Aorta (tissue), 5 donors: ENCODE results near the gene SDF2. TPM values are rescaled to one million over a fixed set of nuclear protein-coding genes. Genes with fewer than 3 reads are reported as not detected.
A peak's percentile ranks its signal among the peaks of the same experiment; 100 is the strongest.
"Not testable (repeated sequence)": the region's sequence is repeated elsewhere in the genome, so short reads cannot be mapped to it uniquely, and the experiment has no call there.

Source experiments
- ATAC-seq: fragments of 200-7000 bp; cut with Tn5 transposase; one replicate; pipeline ENCODE4 v1.9.1; 2022; ENCODE audit warnings: moderate library complexity; ENCODE audit not compliant: low FRiP score
- DNase-seq, 2 donors: peaks; one replicate each; pipeline ENCODE4 v3.0.0-alpha.2; 2020
- H3K27ac ChIP-seq, 2 donors: one replicate each; pipeline ENCODE4 v1.5.1; 2013; ENCODE audit warnings: low read length in 2 of 2, mild to moderate bottlenecking in 2 of 2, moderate library complexity in 2 of 2, control low read depth in 1 of 2, inconsistent platforms in 1 of 2, low read depth in 1 of 2
- H3K27me3 ChIP-seq, 2 donors: one replicate each; pipeline ENCODE4 v1.6.1; 2013; ENCODE audit warnings: control low read depth in 1 of 2, low read length in 1 of 2, mild to moderate bottlenecking in 1 of 2, moderate library complexity in 1 of 2; ENCODE audit not compliant: insufficient read depth in 2 of 2, control insufficient read depth in 1 of 2
- H3K36me3 ChIP-seq, 2 donors: one replicate each; pipeline ENCODE4 v1.6.1; 2013; ENCODE audit warnings: control low read depth in 1 of 2, low read length in 1 of 2, mild to moderate bottlenecking in 1 of 2; ENCODE audit not compliant: insufficient read depth in 2 of 2, control insufficient read depth in 1 of 2
- H3K4me1 ChIP-seq, 2 donors: one replicate each; pipeline ENCODE4 v1.6.1; 2013; ENCODE audit warnings: low read length in 2 of 2, control low read depth in 1 of 2, mild to moderate bottlenecking in 1 of 2, moderate library complexity in 1 of 2; ENCODE audit not compliant: insufficient read depth in 2 of 2, control insufficient read depth in 1 of 2
- H3K4me3 ChIP-seq, 2 donors: one replicate each; pipeline ENCODE4 v1.5.1; 2013; ENCODE audit warnings: low read length in 2 of 2, control low read depth in 1 of 2, mild to moderate bottlenecking in 1 of 2
- H3K9me3 ChIP-seq: one replicate; pipeline ENCODE4 v1.6.1; 2013; ENCODE audit warnings: mild to moderate bottlenecking, low read length; ENCODE audit not compliant: control insufficient read depth
- WGBS, 2 donors: extraction: QIAGEN DNeasy Blood & Tissue Kit; methylation state at CpG; one replicate each; pipeline ENCODE4 v1.1.7; 2013; 5-methylcytosine and 5-hydroxymethylcytosine counted together
- intact Hi-C, 2 donors: fragments of 100-400 bp; cut with DNase I; formaldehyde crosslinking; loops; one replicate each; pipeline versions ENCODE4 v1.14.2 to v1.15.0; 2022
- polyA plus RNA-seq, 2 donors: library from polyadenylated mRNA; stranded (reverse); fragments of 200-250 nt; gene quantifications; one replicate each; pipeline ENCODE4 v1.2.3, GENCODE V29; 2013
- total RNA-seq, 2 donors: library from RNA; stranded (reverse); fragmentation: NEBNext Ultra II Directional; extraction: Animal tissue kit (Norgen Biotek cat#: 25700); gene quantifications; one replicate each; pipeline ENCODE4 v1.2.1, GENCODE V29; 2021
- donor health status: healthy with polysubstance abuse.
- donor health status: Bipolar disorder and iron deficiency.
- donor health status: DM: no; HTN: no; CAD: no.
- donor health status: DM: no; HTN: no; CAD: no.
- donor health status: DM: yes; HTN: yes; CAD: no.

Gene SDF2
- total and polyA plus RNA-seq, 4 donors = 34.8 to 51.5 (median 38.8) TPM

DNA sequence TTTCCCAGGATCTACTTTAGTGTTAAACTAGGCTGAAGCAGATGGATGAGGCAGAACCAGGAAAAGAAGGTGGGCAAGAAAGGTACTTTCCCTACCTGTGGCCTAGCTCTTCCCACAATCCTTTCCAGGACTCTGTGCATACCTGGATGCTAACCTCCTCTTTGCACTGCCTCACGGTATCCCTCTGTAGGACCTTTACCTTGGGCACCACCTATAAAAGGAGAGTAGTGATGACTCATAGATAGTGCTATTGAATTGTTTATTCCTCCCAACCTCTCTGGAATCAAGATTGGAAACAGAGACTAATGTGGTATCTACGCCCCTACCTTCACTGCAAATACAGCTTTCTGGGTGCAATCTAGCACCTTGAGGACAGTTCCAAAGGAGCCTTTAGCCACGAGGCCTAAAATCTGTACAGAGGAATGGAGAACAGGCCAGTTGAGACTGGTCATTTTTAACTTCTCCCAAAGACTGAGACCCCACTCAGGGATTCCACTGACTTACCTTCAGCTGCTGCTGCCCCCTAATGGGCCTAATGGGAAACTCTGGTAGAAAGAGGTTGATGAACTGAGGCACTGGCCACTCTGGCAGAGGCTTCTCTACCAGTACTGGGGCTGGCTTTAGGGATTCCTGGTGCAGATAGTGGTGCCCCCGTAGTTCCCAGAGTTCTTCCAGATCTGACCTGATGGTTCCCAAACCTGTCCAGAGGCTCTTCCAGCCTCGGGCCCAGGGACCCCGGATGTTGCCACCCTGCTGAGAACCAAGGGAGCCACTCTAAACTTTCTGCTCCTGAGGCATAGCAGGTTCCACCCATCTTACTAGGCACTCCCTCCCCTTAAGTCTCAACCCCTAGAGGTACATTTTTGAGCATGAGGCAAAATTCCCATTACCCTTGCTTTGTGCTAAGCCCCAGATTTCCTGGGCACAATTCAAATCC is 48.5 kb downstream of the SDF2 start:
- intact Hi-C loops = loop anchor here (2.0 to 5.0 kb wide), 4 partner anchors 66 to 121 kb away; no protein-coding TSS in a partner anchor
- WGBS, 2 donors = 73 to 76% methylated on average over 6 of the region's 6 CpGs
- no peaks in the 10 kb centered on the region for H3K4me1 ChIP-seq
- no peak for DNase-seq
- peak; percentile 71 for ATAC-seq
- no peaks in the 10 kb centered on the region for H3K9me3 ChIP-seq
- peaks cover 0 to 11% of the 10 kb centered on the region in 2 donors for H3K36me3 ChIP-seq
- no peaks in the 10 kb centered on the region for H3K27me3 ChIP-seq
- no peak overlapping the region for H3K4me3 ChIP-seq
- H3K27ac ChIP-seq = no peak overlapping the region

DNA sequence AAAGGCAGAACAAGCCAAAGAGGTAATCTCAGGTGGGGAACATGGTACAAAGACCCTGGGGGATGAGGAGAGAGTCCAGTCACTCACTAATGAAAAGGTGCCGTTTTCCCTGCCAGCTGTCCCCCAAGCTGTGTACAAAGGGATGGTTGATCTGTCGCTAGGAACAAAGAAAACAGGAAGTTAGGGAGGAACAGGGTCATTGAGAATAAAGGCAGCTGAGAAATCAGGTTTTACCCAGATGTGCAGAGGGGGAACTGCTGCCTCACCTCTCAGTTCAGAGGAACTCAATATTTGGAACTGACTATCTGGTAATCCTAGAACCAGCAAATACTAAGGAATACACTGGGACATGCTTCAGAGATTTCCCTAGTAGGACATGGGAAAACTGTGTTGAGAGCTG is 49.2 kb downstream of the SDF2 start:
- WGBS, 2 donors = 54 to 66% methylated on average over 2 of the region's 2 CpGs
- Histone ChIP-seq H3K4me1 (no peaks in the 10 kb centered on the region), H3K27me3 (no peaks in the 10 kb centered on the region), H3K4me3 (no peak overlapping the region), H3K36me3 (peaks cover 0 to 11% of the 10 kb centered on the region in 2 donors), H3K9me3 (no peaks in the 10 kb centered on the region), H3K27ac (no peak overlapping the region)
- DNase-seq (no peak), ATAC-seq (peak; percentile 12)
- intact Hi-C loops = loop anchor here (2.0 to 5.0 kb wide), 4 partner anchors 65 to 120 kb away; no protein-coding TSS in a partner anchor

DNA sequence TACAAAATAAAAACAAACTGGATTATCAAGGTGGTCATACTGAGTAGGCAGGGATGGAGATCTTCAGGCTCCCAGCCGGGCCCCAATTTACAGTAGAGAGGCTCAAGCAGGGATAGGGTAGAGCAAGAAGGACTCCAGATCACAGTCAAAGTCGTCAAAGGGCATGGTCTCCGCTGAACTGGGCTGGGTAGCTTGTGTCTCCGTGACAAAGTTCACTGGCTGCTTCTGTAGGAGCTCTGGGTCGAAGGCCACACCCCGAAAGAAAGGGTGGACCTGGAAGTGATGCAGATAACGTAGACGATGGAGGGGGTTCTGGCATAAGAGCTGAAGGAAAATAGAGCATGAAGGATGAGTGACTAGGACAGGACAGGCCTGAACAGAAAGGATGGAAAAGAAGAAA is 51.3 kb downstream of the SDF2 start:
- no peak for DNase-seq

DNA sequence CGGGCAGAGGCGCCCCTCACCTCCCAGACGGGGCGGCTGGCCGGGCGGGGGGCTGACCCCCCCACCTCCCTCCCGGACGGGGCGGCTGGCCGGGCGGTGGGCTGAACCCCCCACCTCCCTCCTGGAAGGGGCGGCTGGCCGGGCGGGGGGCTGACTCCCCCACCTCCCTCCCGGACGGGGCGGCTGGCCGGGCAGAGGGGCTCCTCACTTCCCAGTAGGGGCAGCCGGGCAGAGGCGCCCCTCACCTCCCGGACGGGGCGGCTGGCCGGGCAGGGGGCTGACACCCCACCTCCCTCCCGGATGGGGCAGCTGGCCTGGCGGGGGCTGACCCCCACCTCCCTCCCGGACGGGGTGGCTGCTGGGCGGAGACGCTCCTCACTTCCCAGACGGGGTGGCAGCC is 57.7 kb downstream of the SDF2 start:
- H3K4me1 ChIP-seq, DNase-seq, H3K36me3 ChIP-seq, ATAC-seq, H3K4me3 ChIP-seq, intact Hi-C loops, H3K27me3 ChIP-seq, H3K27ac ChIP-seq, H3K9me3 ChIP-seq: not testable (repeated sequence)
- 90 to 91% methylated on average over 10 to 31 of the region's 31 CpGs for WGBS, 2 donors

More for the DNA sequence above, 51.3 kb downstream of the SDF2 start:
- 84 to 85% methylated on average over 8 of the region's 8 CpGs for WGBS, 2 donors
- Histone ChIP-seq H3K4me3 (no peak overlapping the region), H3K27me3 (no peaks in the 10 kb centered on the region), H3K9me3 (no peaks in the 10 kb centered on the region), H3K27ac (no peak overlapping the region), H3K36me3 (peaks cover 0 to 4% of the 10 kb centered on the region in 2 donors), H3K4me1 (no peaks in the 10 kb centered on the region)
- intact Hi-C loops = loop anchor here (5.0 kb wide), 3 partner anchors 63 to 118 kb away; no protein-coding TSS in a partner anchor
- ATAC-seq = no peak

DNA sequence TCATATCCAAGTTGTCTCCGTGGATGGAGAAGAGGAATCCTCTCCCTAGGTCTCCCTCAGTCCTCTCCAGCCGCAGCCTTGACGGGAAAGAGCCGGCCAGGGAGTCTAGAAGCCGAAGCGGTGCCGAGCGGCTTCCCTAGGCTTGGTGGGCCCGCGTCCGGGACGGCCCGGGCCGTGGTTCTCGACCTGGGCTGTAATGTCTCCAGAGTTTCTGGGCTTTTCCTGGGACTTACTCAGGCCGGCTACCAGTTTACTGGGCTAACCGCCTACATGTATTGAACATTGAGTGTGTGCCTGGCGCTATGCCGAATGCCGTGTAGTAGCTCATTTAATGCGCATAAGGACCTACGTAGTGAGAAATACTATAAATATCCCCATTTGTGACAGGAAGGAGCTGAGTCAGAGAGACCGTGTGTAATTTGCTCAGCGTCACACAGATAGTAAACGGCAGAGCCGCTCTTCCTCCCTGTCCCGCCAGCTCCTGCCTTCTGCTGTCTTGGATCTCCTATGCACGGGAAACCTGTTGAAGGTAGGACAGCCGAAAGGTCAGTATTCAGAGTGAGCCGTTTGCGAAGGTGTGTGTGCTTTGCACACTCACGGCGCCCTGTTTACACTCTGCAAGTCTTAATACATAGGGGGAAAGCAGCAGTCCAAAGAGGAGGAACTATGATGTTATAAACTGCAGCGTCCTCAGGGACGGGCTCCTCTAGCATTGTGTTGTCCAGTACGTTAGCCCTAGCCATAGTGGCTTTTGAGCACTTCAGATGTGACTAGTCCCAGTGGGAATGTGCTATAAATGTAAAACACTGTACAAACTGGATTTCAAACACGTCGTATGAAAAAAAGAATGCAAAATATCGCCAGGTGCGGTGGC is 62.2 kb downstream of the SDF2 start:
- DNase-seq (peak; percentile 80 to 93), ATAC-seq (peak; percentile 81)
- intact Hi-C loops = loop anchor here (2.0 to 5.0 kb wide), 2 partner anchors 47 kb away; partner anchors contain the start of gene UNC119 (in 2 of the 2)
- H3K36me3 ChIP-seq = no peaks in the 10 kb centered on the region
- H3K9me3 ChIP-seq = no peaks in the 10 kb centered on the region
- no peaks in the 10 kb centered on the region for H3K27me3 ChIP-seq
- H3K4me3 ChIP-seq = peak overlapping the region; percentile 29 to 77
- H3K4me1 ChIP-seq = no peaks in the 10 kb centered on the region
- WGBS, 2 donors = 4 to 6% methylated on average over 40 of the region's 40 CpGs
- H3K27ac ChIP-seq = peak overlapping the region; percentile 23 to 94

DNA sequence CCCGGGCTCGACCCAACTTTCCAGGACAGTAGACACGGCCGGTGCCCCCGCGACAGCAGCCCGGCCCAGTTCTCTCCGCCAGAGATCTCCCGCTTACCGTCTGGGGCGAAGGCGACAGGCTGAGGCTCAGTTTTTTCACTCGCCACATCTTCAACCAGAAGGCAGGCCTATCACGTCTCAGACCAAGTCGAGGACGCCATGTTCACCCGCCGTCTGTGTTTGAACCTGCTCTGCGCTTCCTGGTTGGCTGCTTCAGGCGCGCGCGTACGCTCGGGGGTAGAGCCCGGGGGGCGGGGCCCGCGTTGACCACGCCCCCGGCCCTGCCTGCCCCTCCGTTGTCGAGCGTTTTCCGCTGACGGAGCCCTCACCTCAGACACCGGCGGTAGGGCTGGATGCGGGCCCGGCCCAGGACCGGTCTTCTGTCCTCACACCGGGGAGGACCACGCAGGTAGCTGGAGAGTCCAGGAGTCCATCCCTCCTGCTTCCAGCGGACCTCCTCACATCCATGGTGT is 62.9 kb downstream of the SDF2 start, which contains the start of gene SPAG5:
TSS of gene SPAG5 (minus strand) at position 227 of the 512 bp plus-strand sequence. CDS start at position 148, 79 bp downstream.
- DNase-seq (peak; percentile 95 to 97), ATAC-seq (peak; percentile 99)
- Histone ChIP-seq H3K4me3 (peak within 1 kb of the TSS; percentile 29 to 77), H3K27ac (peak within 1 kb of the TSS; percentile 23 to 94), H3K9me3 (no peaks in the 10 kb centered on the region), H3K36me3 (no peaks in the 10 kb centered on the region), H3K4me1 (no peaks in the 10 kb centered on the region), H3K27me3 (no peaks in the 10 kb centered on the region)
- 1% methylated on average over 44 of the region's 44 CpGs for WGBS, 2 donors
- intact Hi-C loops = loop anchor here (2.0 to 5.0 kb wide), 2 partner anchors 46 to 47 kb away; partner anchors contain the start of gene UNC119 (in 2 of the 2)

DNA sequence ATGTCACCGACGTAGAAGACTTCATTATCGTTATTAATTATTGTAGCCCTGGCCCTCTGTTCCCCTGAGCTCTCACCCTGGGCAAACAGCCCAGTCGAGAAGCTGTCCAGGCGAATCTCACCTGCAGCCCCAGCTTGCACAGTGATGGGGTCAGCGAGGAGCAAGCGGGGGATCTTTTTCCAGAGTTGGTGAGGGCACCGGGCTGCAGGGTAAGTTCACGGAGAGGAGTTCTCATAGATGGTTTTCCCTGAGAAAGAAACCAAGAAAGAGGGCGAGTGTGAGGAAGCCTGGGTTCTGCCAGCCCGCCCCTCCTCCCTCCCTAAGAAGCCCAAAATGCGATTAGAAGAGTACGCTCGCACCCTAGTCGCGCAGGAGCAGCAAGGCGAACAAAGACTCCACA is 63.3 kb downstream of the SDF2 start:
- no peak for DNase-seq
- H3K4me3 ChIP-seq = peak overlapping the region in 1 of 2 donors; percentile 4
- WGBS, 2 donors = 1 to 2% methylated on average over 17 of the region's 17 CpGs
- no peaks in the 10 kb centered on the region for H3K27me3 ChIP-seq
- no peak for ATAC-seq
- H3K4me1 ChIP-seq = no peaks in the 10 kb centered on the region
- intact Hi-C loops = loop anchor here (2.0 to 5.0 kb wide), 2 partner anchors 46 kb away; partner anchors contain the start of gene UNC119 (in 2 of the 2)
- H3K36me3 ChIP-seq = no peaks in the 10 kb centered on the region
- H3K27ac ChIP-seq = no peak overlapping the region
- no peaks in the 10 kb centered on the region for H3K9me3 ChIP-seq
